Lower leg skin (tissue), 3 donors: ENCODE results near the gene DNAH10.

Experiments used
- POLR2A ChIP-seq, 2 donors: fragments of 450-650 bp; IDR thresholded peaks; one replicate each; pipeline ENCODE4 v1.6.1; 2016 to 2017; ENCODE audit warnings: antibody characterized with exemption in 2 of 2, mild to moderate bottlenecking in 1 of 2, moderate library complexity in 1 of 2
- TF ChIP-seq, protein P1 (sequence below), 3 donors: fragments of 450-650 bp; IDR thresholded peaks; one replicate each; pipeline ENCODE4 v1.5.1; 2016; ENCODE audit warnings: antibody characterized with exemption in 3 of 3, mild to moderate bottlenecking in 3 of 3, moderate library complexity in 2 of 3

DNA sequence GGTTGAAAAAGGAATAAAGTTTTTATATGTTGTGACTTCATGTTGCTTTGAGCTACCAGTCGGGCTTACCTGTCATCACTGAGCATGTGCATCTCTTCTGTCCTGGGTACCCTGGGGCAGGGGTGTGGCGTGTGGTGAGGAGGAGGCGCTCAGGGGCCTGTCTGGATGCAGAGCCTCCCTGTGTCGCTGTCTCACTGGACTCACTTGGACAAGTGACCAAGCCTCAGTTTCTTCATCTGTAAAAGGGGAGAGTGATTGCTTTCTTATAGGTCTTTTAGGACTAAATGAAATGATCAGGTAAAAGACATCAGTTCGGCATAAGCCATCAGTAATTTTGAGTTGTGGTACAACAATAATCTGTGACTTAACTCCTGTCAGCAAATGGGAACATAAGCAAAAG lies 27.8 kb upstream of the DNAH10 start:
- no peak for TF ChIP-seq POLR2A (IDR thresholded peaks at IDR 0.05)
- TF ChIP-seq, protein P1, sequence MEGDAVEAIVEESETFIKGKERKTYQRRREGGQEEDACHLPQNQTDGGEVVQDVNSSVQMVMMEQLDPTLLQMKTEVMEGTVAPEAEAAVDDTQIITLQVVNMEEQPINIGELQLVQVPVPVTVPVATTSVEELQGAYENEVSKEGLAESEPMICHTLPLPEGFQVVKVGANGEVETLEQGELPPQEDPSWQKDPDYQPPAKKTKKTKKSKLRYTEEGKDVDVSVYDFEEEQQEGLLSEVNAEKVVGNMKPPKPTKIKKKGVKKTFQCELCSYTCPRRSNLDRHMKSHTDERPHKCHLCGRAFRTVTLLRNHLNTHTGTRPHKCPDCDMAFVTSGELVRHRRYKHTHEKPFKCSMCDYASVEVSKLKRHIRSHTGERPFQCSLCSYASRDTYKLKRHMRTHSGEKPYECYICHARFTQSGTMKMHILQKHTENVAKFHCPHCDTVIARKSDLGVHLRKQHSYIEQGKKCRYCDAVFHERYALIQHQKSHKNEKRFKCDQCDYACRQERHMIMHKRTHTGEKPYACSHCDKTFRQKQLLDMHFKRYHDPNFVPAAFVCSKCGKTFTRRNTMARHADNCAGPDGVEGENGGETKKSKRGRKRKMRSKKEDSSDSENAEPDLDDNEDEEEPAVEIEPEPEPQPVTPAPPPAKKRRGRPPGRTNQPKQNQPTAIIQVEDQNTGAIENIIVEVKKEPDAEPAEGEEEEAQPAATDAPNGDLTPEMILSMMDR (IDR thresholded peaks at IDR 0.05): no peak
